Activated CD8-positive, alpha-beta memory T cell treated with anti-CD3 and anti-CD28 coated beads for 48 hours (primary cell): ENCODE measurements around the gene SMC5.
"Not testable (repeated sequence)": the region's sequence is repeated elsewhere in the genome, so short reads cannot be mapped to it uniquely, and the experiment has no call there.

Source experiments
- DNase-seq, 3 experiments: peaks; one replicate each; pipeline ENCODE4 v3.0.0-alpha.2; 2020; ENCODE audit warnings: low read depth in 2 of 3, low spot score in 2 of 3

The SMC5 gene

GRCh38 chr9:70262948-70263347 lies 4.2 kb downstream of the SMC5 start:
- no peak for DNase-seq

- no peak for DNase-seq
Measured at GRCh38 chr9:70263421-70263820, 4.6 kb downstream of the SMC5 start.

GRCh38 chr9:70278305-70278704 lies 19.5 kb downstream of the SMC5 start:
- no peak for DNase-seq

- no peak for DNase-seq
Measured at GRCh38 chr9:70283848-70284247, 25.1 kb downstream of the SMC5 start.

- DNase-seq, result no peak
Measured at GRCh38 chr9:70285246-70285645, 26.5 kb downstream of the SMC5 start.

GRCh38 chr9:70285981-70286598 lies 27.3 kb downstream of the SMC5 start:
- DNase-seq, result no peak

GRCh38 chr9:70290626-70291025 lies 31.8 kb downstream of the SMC5 start:
- no peak for DNase-seq

- no peak for DNase-seq
Measured at GRCh38 chr9:70291446-70291845, 32.7 kb downstream of the SMC5 start.

GRCh38 chr9:70292253-70292652 lies 33.5 kb downstream of the SMC5 start:
- DNase-seq, result no peak

DNA sequence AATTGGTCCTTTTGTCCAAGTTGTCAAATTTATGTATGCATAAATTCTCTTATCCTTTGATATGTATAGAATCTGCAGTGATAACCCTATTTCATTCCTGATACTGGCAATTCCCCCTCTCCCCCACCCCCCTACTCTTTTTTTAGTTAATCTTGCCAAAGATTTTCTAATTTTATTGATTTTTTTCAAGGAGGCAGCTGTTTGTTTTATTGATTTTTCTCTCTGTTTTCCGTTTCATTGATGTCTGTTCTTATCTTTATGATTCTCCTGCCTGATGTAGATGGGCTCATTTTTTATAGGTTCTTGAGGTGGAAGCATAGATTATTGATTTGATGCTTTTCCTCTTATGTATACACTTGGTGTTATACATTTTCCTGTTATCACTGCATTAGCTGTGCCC lies 34.4 kb downstream of the SMC5 start:
- DNase-seq, result no peak

DNA sequence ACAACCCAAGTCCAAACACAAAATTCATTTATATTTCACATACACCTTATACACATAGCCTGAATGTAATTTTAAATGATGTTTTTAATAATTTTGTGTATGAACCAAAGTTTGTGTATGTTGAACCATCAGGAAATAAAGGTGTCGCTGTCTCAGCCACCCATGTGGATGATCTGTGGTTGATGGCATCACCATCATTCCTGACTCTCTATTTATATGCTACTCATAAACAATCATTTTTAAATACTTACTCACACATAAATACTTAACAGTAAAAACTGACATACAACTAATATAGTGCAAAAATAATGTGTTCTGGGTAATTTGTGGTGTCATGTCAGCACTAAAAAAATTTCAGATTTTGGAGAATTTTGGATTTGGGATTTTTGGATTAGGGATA lies 38.4 kb downstream of the SMC5 start:
- no peak for DNase-seq

GRCh38 chr9:70298245-70298771 lies 39.5 kb downstream of the SMC5 start:
- DNase-seq, result no peak

DNA sequence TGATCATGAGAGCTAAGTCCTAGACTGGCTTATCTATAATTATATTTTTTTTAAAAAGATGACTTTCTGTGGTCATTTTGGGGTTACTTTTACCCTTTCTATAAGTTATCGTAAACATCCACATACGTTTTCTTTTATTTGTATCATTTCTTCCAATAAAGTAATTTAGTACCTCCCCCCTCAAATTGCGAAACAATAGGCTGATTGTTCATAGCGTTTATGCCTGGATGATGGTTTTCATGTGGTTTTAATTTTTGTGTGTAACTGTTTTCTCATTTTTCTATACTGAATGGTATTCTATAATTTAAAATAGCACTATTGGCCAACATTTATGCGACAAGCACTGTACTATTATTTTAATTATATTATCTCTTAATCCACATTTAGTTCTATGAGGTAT lies 44.5 kb downstream of the SMC5 start:
- DNase-seq, result no peak

GRCh38 chr9:70304810-70305209 lies 46.0 kb downstream of the SMC5 start:
- no peak for DNase-seq

- no peak for DNase-seq
Measured at GRCh38 chr9:70315389-70315788, 56.6 kb downstream of the SMC5 start.

DNA sequence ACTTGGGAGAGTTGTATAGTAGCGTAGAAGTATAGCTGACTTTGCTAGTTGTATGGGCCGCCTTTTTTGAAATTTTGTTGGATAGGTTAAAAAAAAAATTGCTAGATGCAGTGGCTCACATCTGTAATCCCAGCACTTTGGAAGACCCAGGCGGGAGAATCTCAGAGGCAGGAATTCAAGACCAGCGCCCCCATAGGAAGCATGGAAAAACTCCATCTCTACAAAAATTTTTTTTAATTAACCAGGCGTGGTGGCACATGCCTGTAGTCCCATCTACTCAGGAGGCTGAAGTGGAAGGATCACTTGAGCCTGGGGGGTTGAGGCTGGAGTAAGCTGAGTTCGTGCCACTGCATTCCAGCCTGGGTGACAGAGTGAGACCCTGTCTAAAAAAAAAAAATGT lies 59.2 kb downstream of the SMC5 start:
- no peak for DNase-seq

DNA sequence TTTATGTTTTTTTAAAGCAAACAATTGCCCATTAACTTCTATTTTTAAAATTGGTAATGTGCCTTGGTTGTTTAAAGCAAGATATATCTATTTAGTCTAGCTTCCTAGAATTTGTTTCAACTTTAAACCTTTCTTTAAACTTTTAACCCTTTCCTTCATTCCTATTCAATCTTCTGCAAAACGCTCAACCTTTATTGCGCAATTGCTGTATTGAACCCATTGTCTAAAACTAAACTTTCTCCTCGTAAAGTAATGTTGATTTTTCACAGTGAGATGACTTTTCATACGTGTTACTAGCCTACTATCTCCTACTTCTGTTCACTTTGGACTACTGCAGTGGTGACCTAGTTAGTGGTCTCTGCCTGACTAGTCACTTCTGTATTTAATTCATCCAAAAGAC lies 63.3 kb downstream of the SMC5 start:
- no peak for DNase-seq

- DNase-seq, result no peak
Measured at GRCh38 chr9:70324963-70325362, 66.2 kb downstream of the SMC5 start.

- not testable (repeated sequence) for DNase-seq
Measured at GRCh38 chr9:70328625-70329024, 69.8 kb downstream of the SMC5 start.

GRCh38 chr9:70340572-70340971 lies 81.8 kb downstream of the SMC5 start:
- DNase-seq, result no peak

DNA sequence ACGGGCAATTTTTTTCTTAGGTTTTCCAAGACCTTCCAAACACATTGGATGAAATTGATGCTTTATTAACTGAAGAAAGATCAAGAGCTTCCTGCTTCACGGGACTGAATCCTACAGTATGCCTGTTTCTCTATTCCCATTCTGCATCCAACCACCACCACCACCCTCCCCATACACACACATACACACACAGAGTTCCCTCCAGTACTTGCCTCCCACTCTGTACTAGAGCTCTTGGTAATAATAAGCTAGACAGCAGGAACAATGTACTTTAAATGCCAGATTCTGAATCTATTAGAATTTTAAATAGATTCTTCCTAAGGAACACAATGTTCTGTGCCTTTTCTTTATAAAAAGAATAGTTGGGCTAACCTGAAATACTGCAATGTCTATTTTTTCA lies 88.3 kb downstream of the SMC5 start:
- no peak for DNase-seq

DNA sequence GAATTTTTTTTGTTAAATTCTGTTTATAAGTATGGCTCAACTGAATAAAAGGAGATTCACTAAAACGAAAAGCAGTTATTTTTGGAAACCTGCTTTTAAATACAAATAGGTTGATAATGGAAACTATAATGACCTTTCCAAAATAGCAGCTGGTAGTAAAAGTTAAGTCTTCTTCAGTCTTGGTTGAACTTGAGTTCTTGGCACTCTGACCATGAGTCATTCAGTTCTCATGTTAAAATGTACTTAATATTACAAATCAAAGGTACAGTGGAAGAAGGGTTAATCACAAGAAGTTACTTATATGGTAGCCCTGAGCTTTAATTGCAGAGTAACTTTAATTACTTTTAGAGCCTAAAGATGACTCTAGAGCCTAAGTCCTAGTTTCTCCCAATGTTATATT lies 93.6 kb downstream of the SMC5 start:
- DNase-seq, result no peak

GRCh38 chr9:70352802-70353201 lies 94.0 kb downstream of the SMC5 start:
- no peak for DNase-seq

DNA sequence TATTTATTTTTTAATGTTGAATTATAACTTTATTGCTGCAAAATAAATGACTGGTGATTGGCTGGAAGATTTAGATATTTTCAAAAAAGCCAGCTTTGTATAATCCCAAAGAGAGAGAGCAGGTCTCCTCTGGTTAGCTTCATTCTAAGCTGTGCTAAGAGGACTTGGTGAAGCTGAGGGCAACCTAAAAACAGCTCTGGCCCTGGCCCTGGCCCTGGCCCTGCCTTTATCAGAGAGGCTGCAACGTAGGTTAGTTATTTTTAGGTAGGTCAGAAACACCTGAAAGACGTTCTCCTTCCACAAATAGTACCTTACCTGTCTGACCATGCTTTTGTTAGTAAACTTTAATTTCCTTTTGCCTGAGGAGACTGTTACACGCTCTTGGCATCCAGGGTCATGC lies 97.0 kb downstream of the SMC5 start:
- no peak for DNase-seq
